ENCODE results near the gene C6orf89.
A peak's percentile ranks its signal among the peaks of the same experiment; 100 is the strongest.

C6orf89 gene, protein sequence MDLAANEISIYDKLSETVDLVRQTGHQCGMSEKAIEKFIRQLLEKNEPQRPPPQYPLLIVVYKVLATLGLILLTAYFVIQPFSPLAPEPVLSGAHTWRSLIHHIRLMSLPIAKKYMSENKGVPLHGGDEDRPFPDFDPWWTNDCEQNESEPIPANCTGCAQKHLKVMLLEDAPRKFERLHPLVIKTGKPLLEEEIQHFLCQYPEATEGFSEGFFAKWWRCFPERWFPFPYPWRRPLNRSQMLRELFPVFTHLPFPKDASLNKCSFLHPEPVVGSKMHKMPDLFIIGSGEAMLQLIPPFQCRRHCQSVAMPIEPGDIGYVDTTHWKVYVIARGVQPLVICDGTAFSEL

DNA sequence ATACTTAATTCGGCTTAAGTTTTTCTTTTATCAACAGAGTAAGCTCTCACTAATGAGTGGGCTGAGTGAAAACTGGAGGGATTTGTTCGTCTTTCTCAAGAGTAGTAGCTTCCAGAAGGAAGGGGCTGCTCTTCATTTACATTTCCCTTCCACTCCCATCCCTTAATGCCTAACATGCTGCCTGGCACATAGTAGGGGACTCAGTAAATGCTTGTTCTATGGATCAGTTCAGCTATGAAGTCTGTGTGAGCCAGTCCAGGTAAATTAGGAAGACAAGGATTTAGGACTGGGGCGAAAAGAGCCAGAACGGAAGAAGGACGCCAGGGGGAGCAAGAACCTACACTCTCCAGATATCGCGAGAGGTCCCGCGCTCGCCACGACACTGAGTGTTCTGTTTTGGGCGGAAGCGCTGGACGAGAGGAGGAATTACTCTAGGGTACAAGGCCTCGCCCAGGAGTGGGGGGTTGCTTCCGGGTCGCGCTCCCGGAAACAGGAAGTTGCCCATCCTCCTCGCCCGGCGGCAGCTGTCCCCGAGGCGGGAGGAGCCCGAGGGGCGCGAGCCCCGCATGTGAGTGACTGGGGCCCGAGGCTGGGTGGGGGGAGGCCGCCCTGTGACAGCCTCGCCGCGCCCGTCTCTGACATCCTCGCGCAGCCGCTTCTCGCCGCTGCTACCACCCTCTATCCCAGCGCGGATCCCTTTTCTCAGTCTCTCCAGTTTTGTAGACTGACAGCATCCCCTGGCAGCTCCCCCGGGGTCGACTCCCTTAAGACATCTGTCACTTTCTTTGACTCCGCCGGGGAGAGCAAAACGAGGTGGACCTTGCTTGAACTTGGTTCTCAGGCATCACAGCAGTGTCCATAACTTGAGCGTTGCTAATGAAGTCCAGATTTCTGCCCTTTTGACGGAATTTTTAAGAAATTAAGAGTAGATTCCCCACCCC lies at the start of gene C6orf89:
TSS of gene C6orf89 (plus strand) at position 492 of the 941 bp plus-strand sequence. CDS start 13,493 bp downstream, outside the sequence.
- peak; percentile 99 for DNase-seq (ENCODE audit: low read depth)

DNA sequence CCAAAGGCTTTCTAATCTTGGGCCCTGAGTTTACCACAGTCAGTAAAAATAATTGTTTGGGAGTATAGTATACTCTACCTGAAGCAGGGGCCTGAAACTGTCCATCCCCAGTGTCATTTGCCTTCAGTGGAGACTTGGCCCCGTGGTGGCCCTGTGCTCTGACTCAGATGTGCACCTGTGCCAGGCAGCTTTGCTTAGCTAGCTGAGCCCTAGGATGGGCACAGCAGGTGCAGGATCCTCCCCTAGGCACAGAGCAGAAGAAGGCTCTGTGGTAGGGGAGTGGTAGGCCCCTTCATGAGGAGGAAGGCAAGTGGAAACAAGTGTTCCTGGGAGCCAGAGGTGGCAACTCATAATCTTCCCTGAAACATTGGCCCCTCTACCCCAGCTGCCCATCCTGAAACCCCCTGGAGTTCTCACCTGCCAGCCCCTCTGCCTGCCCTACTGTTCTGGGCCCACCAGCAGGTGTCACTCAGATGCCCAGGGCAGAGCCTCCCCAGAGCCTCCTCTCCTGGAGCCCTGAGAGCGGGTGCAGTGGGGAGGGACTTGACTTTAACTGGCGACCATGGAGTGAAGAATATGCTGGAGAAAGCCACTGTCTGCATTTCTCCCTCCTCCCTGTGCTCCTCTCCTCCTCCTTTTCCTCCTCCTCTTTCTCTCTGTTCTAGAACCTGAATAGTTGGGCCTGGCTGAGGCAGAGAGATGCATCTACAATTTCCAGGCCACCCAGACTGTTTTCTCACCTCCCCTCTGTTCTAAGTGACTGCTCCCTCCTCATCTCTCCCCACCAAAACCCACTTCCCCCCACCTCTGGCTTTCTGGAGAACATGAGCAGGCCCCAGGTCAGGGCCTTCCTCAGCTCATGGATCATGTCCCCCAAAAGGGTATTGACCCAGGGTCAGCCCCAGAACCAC lies 49.4 kb upstream of the C6orf89 start:
- DNase-seq (ENCODE audit: low read depth), result no peak

DNA sequence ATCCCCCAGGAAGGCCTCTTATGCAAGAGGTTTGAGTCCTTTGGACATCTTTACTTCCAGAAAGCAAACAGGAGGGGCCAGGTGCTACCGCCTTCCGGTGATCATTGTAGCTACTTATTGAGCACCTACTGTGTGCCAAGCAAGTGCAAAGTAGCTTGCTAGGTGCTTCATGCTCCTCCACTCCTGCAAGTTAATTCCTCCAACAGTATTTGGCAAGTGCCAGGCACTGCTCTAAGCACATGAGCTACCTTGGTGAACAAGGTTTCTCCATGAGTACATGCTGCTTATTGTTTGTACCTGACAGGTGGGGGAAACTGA lies 48.8 kb upstream of the C6orf89 start:
- no peak for DNase-seq (ENCODE audit: low read depth)

DNA sequence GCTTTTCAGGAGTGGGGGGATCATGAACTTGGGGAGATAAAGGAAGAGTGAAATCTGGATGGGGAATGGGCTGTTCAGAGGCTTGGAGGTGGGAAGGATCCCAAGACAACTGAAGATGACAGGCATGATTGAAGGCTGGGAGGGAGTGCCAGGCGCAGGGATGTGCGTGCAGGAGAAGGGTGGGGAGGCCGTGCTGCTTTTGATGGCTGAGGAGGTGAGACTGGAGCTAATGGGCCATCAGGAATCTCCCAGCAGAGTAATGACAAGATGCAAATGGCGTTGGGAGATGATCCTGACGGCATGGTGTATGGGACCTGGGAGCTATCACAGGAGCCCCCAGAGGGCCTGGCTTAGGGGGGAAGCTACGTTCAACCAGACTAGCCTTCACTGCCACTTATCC lies 48.1 kb upstream of the C6orf89 start:
- no peak for DNase-seq (ENCODE audit: low read depth)

DNA sequence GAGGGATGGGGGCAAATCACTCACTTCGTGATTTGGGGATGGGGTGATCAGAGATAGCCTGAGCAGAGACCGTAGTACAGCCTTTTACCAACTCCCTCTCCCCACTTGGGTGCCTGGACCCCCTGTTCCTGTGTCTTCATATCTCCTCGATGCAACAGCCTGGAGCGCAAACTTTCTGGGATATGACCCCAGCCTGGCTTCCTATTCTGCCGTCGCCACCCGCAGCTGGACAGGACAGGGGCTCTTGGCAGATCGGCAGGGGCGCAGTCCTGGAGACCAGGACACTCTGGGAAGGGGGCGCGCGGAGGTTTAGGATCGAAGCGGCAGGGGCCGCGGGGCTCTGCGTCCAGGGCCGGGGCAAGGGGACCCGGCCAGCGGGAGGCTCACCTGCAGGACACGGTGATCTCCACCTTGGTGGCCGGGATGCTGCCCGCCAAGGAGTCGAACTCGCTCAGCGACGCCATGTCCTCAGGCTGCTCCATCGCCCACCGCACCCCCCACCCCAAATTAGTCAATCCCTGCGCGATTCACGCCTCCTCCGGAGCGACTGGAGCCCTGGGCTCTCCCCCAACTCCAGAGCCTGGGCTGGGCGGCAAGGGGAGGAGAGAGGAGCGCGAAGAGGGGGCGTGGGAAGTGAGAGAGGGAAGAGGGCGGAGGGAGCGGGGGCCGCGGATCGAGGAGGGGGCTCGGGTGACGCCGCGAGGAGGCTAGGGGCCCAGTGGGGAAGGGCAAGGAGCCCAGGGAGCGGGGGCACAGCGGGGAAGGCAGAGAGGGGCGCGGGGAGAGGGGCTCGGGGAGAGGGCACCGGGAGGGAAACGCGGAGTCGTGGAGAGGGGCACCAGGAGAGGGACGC lies 46.6 kb upstream of the C6orf89 start, which contains the start of gene CPNE5:
TSS of gene CPNE5 (minus strand) at position 549 of the 853 bp plus-strand sequence. CDS start at position 482, 67 bp downstream.
- DNase-seq (ENCODE audit: low read depth), result no peak

DNA sequence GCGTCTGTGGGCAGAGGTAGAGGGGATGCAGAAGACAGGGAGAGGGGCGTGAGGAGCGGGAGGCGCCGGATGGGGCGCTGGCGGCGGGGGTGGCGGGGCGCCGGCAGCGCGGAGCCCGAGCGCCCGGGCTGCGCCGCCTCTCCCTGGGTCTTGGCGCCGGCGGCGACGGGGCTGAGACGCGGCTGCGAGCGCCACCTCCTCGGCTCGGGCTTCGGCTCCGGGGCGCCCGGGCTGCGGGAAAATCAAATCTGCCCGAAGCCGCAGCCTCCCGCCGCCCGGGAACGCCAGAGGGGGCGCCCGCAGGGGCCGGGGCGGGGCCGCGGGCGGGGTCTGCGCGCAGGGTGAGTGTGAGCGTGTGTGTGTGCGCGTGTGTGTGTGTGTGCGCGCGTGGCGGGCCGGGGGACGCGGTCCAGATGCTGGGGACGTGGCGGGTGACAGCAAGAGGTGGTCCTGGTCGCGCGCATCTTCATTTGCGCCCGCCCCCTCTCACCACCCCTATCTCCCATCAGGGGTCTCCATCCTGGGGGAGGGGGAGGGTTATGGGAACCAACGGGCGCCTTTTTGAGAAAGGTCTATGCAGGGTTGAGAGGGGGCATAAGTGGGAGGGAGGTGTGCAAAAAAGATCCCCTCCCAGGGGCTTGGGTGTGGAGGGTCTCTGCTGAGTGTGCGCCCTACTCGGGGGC lies 45.9 kb upstream of the C6orf89 start:
- peak; percentile 46 for DNase-seq (ENCODE audit: low read depth)

DNA sequence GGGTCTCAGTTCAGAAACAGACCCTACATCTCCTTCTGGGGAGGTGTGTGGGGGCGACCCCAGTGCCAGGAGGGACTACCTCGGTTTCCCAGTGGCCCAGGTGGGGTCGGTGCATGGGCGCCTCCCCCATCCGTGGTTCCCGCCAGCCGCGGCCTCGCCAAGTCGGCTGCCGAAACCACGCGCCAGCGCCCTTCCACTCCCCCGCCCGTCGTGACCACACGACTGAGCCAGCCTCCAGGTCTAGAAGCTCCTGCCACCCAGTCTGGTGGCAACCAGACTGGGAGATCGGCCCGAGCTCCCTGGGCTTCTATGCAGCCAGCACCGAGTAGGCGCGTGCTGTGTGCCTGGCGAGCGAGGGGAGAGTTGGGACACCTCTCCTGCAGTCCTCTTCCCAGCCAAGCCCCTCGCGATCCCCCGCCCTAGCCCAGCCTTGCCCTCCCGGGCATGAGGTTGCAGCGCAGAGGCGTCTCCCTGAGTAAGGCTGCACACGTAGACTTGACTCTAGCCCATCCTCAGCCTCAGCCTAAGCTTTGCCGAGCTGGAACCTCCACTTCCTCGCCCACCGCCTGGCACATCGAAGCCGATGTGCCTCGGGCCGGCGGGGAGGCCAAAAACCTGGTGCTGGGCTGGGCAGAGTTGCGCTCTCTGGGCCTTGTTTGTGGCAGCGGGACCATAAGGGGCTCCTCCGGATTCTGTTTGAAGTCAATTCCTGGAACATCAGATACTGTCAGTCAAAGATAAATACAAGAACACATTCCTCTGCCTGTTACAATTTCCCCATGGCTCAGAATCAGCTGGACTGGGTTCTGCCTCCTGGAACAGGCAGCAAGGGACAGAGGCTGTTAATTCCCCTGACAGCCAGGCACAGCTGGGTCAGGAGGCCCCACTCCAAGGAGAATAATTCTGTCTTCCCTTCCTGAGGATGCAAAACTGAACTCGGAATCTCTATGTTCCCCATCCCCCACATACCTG lies 45.0 kb upstream of the C6orf89 start:
- no peak for DNase-seq (ENCODE audit: low read depth)

DNA sequence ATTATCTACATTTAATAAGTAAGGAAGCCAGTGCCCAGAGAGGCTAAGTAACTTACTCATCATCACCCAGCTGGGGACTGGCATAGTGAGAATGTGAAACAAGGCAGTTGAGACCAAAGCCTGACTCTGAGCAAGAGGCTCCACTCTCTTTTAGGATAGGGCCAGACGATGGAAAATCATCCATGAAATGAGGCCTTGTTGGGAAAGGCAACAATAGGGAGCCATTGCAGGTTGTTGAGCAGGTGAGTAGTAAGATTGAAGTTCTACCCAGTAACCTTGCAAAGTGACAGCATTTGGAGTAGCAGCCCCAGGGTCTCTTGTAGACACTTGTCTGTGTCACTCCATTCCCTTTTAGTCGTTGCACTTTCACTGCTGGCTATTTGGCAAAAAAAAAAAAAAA lies 44.0 kb upstream of the C6orf89 start:
- DNase-seq (ENCODE audit: low read depth), result no peak

DNA sequence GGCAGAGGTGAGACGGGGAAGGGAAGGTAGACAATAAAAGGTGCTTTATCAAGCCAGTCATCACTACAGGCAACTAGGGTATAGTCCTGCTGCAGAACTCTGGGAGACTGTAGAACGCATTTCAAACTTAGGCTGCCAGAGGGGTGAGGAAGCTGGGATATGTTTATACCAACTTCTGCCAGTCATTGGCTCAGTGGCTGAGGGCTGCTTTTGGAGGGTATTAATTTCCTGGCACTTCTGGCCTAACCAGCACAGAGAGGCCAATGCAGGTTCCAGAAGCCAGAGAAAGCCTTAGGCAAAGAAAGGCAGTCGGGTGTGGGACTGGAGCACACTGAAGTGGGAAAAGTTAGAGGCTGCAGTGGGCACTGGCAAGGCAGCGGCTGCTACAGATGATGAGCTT lies 42.6 kb upstream of the C6orf89 start:
- DNase-seq (ENCODE audit: low read depth), result no peak

DNA sequence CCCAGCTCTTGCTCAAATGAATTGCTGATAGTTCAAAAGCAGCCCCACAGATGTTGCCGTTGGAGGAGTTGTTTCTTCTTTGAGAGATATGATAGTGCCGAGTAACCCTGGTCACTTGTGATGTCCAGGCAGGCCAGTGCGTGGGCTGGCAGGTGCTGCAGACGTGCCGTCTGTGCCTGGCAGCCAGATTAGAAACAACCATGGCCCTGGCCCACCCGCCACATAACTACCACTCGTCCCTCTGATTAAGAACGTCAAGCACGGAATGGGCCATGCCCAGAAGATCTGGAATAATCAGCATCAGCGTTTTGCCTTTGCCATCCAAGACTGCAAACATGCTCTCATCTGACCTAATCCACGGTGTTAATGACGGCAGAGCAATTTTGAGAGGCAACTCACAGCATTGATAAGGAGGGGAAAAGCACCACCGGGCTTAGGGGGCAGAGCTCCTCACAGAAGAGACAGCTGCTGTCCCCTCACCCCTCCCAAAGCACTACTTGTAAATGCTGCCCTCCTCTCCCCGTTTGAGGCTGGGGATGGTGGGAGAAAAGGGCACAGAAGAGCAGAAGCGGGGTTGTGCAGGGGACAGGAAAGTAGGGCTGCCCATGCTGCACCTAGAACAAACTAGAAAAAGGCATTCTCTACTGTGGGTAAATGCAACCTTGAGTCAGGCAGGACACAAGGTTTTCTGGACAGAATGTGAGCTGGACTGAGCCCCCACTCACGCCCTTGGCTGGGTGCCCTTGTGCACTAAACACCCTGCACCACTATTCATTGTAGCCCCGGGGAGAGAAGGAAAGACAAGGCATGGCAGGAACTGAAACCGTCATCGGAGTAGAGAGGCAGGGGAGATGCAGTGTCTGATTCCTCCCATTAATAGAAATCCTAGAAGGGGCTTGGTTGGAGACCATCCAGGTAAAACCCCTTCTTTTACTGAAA lies 41.3 kb upstream of the C6orf89 start:
- no peak for DNase-seq (ENCODE audit: low read depth)

DNA sequence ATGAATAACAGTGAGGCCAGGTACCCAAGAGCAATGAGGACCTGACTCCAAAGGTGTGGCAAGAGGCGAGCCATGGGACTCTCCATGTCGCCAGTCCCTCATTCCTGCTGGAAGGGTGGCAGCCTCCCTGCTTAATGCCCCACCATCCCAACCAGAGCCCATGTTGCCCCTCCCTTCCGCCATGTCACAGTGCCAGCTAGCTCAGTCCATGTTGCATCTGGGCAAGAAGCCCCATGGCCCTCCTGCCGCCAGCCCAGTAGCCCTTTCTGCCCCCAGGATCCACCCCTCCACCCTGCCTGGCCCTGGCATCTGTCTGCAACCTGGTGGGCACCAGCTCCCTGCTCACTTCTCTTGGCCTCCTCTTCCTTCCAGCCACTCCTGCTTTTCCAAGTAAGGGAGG lies 40.5 kb upstream of the C6orf89 start:
- DNase-seq (ENCODE audit: low read depth), result no peak

DNA sequence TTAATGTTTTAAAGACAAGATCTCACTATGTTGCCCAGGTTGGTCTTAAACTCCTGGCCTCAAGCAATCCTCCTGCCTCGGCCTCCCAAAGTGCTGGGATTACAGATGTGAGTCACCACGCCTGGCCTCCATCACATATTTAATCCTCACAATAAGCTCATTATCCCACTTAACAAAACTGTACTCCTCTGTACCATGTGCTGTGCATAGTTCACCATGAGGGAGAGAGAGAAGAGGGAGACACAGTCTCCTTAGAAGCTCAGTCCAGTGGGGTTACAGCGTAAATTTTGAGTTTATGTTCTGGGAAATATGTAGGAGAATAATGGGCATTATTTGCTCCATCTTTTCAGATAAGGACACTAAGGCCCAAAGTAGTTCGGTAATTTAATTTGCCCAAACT lies 38.6 kb upstream of the C6orf89 start:
- no peak for DNase-seq (ENCODE audit: low read depth)

DNA sequence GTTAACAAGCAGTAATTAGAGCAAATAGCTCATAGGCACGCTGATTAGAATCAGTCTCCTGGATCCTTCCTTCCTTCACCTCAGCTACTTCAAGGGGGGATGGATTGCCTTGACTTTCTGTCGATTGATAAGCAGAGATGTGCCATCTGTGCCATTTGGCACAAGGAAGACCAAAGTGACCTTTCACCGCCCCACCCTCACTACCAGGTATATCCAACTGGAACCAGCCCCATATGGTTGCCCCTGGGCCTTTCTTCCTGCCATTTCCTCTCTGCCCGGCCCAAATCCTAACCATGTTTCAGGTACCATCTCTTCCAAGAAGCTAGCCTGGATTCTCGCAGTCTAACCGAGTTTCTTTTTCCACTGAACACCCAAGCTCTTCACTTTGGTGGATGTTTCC lies 37.8 kb upstream of the C6orf89 start:
- DNase-seq (ENCODE audit: low read depth), result no peak

DNA sequence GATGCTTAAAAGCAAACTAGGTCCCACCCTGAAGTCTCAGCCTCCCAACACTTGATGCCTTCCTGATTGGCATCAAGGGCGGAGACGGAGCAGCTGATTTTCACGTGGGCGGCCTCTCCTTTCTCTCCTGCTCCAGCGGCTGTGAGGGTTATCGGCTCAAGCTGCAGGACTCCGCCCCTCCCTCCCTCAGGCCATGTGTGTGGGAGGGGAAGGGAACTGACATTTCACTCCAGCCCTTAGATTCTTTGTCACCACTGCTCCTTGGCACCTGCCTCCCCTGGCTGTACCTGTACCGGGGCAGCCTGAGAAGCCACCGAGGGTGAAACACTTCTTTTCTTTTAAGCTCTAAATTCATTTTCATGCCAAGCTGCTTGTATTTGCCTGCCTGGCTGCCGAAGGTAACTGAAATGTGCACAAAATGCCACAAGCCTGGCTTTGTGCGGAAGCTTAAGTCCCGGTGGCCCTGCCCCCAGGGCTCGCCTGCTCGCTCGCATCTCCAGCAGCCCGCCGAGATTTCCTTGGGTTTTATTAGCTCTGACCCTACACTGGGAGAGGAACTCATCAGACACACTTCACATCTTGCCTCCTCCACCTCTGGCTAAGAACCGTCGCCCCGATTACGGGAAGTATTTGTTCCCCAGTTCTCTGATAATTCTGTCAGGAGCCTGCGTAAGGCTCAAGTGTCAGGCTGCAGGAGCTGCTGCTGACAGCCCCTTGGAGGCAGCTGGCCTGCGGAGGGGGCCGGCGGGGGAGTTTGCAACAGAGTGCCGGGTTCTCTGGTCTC lies 36.9 kb upstream of the C6orf89 start:
- DNase-seq (ENCODE audit: low read depth), result no peak

DNA sequence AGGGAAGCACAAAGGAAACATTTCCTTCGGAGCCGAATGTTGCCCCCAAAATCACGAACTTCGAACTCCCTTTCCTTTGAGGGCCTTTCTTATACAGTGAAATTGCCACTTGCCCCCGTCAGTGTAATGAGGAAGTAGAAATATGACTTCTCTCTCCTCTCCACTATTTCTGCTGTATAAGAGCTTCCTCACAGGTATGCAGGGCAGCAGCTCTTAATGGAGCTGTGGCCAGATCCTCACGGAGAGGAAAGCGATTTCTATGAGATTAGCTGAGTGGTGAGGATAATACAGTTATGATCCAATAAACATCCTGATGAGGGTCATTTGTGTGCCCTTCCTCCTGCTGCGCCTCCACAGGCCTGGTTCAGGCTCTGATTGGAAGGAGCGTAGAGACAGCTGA lies 35.7 kb upstream of the C6orf89 start:
- DNase-seq (ENCODE audit: low read depth), result no peak

DNA sequence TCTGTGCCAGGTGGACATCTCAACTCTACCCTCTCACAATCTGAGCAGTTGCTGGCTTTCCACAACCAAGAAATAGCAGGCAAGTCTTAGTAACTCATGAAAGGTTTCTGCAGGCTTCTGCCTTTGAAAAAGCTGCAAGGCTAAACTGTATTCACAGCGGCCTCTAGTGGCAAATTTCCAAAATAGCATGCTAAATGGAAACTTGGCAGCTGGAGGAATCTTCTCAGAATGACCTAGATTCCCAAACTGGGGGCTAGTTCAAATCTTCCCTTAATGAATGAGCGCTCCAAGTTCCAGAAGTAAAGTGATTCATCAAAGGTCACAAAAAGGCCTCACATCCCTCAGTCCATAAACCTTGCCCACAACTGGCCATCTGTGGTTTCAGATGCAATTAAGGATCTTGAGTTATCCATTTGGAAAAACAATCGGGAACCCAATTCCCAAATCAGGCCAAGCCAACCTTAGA lies 34.6 kb upstream of the C6orf89 start:
- DNase-seq (ENCODE audit: low read depth), result peak; percentile 78

DNA sequence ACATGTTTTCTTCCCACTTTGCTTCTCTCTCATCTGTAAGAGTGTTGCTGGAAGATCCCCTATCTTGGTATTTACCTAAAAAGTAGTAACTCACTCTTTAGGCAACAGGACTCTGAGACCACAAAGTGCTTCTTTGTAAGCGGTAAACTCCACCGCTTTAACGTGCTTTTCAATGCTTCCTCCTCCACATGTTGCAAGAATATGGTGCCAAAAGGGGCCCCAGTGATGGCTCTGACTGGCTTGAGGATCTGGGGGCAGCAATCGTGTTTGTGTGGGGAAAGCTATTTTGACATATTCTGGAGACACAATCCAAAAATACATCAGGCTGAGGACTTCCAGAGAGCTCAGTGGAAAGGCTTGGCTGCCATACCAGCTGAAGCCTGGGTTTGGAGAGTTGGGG lies 34.1 kb upstream of the C6orf89 start:
- no peak for DNase-seq (ENCODE audit: low read depth)

Data from ELR (cell line).